ENCODE measurements around the gene PDS5A. TPM values are rescaled to one million over a fixed set of nuclear protein-coding genes. Genes with fewer than 3 reads are reported as not detected.

PDS5A gene
- total and polyA plus RNA-seq, 9 of the 15 experiments (the other 6 are each of a cell fraction or from before 2014, with no cell fraction given) = 16.4 to 85.4 (median 70.0) TPM

- no peak for DNase-seq (ENCODE audit: extremely low read depth in 1 of 4, low spot score in 3 of 4)
- Histone ChIP-seq H3K27me3 (ENCODE audit: control insufficient read depth in 2 of 2, insufficient read depth in 2 of 2, low read length in 2 of 2) (no peaks in the 10 kb centered on the region), H3K9ac (ENCODE audit: insufficient read depth in 1 of 2, low read depth in 2 of 2, low read length in 2 of 2) (no peak overlapping the region), H3K4me3 (no peak overlapping the region), H4K20me1 (replicated peaks; ENCODE audit: control insufficient read depth, insufficient read depth, low read length) (no peaks in the 10 kb centered on the region), H3K4me2 (ENCODE audit: insufficient read depth, low read length) (no peak overlapping the region), H2AFZ (ENCODE audit: low read depth, low read length) (no peak overlapping the region), H3K27ac (ENCODE audit: extremely low read depth, low read depth, low read length) (no peak overlapping the region), H3K79me2 (ENCODE audit: control insufficient read depth, insufficient read depth, low read length) (no peaks in the 10 kb centered on the region), H3K9me3 (replicated peaks; ENCODE audit: control insufficient read depth, insufficient read depth, low read depth, low read length) (no peaks in the 10 kb centered on the region), H3K36me3 (ENCODE audit: control insufficient read depth, insufficient read depth, low read length) (peaks cover 73% of the 10 kb centered on the region; the same call in 2 of the 3 replicates), H3K9me1 (ENCODE audit: control insufficient read depth, insufficient read depth, low read length) (no peaks in the 10 kb centered on the region), H3K4me1 (replicated peaks in 1 of 2; ENCODE audit: control insufficient read depth in 2 of 2, insufficient read depth in 2 of 2, low read length in 2 of 2) (no peaks in the 10 kb centered on the region)
- no peak for ATAC-seq
- ChIA-PET CTCF (ENCODE audit: low intra/inter-chr PET ratio) (no interaction called here), POLR2A (interaction anchor here (1.0 to 1.7 kb wide), 3 partner anchors 18 to 392 kb away, joined by 3 read pairs; partner anchors contain the start of genes RPL9 and UGDH)
- FAIRE-seq = no peak
- in situ Hi-C loops (cut with MboI) (no loop called here), intact Hi-C loops (cut with micrococcal nuclease) (no loop called here)
- no TSS peak for BruUV-seq (replicated peaks)
- TF ChIP-seq, protein P1, sequence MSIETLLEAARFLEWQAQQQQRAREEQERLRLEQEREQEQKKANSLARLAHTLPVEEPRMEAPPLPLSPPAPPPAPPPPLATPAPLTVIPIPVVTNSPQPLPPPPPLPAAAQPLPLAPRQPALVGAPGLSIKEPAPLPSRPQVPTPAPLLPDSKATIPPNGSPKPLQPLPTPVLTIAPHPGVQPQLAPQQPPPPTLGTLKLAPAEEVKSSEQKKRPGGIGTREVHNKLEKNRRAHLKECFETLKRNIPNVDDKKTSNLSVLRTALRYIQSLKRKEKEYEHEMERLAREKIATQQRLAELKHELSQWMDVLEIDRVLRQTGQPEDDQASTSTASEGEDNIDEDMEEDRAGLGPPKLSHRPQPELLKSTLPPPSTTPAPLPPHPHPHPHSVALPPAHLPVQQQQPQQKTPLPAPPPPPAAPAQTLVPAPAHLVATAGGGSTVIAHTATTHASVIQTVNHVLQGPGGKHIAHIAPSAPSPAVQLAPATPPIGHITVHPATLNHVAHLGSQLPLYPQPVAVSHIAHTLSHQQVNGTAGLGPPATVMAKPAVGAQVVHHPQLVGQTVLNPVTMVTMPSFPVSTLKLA (conservative IDR thresholded peaks at IDR 0.05) = no peak
- TF ChIP-seq JUN (IDR thresholded peaks at IDR 0.05; ENCODE audit: borderline replicate concordance, low read depth, low read length) (no peak), JUN (CRISPR knock-in tag; IDR thresholded peaks at IDR 0.05; ENCODE audit: borderline replicate concordance) (no peak), ZNF717 (CRISPR knock-in tag; IDR thresholded peaks at IDR 0.05) (no peak), FOXA3 (CRISPR knock-in tag; conservative IDR thresholded peaks at IDR 0.05 in 1 of 2, IDR thresholded peaks at IDR 0.05 in 1 of 2) (no peak), NR2F6 (CRISPR knock-in tag; IDR thresholded peaks at IDR 0.05) (no peak), CCNT2 (IDR thresholded peaks at IDR 0.05; ENCODE audit: borderline replicate concordance, extremely low read depth, insufficient read length, low read depth, low read length) (no peak)
Observed at GRCh38 chr4:39850727-39851126, 127.0 kb downstream of the PDS5A start.

Measured in K562 (cell line).